A673 (cell line): ENCODE measurements around the gene PHF2. TPM values are rescaled to one million over a fixed set of nuclear protein-coding genes. Genes with fewer than 3 reads are reported as not detected.

Experiments used
- BruUV-seq: library from RNA; stranded (reverse); fragments of 400-500 nt; replicated peaks from 2 replicates; lab custom pipeline; 2021; lab: Mats Ljungman, UMichigan
- CTCF ChIA-PET: fragments of 300-600 bp; sonication (Branson Sonifier 250); formaldehyde crosslinking; loops from one replicate; lab custom pipeline; 2022; ENCODE audit warnings: antibody characterized with exemption; lab: Charles Lee
- POLR2A ChIA-PET: fragments of 300-600 bp; sonication (Branson Sonifier 250); formaldehyde crosslinking; loops from one replicate; lab custom pipeline; 2022; ENCODE audit warnings: antibody characterized with exemption; ENCODE audit not compliant: low non-redundant PET; lab: Charles Lee
- DNase-seq: peaks from one replicate; pipeline ENCODE4 v3.0.0-alpha.2; 2015; ENCODE audit warnings: low spot score
- H3K27ac ChIP-seq: fragments of 200-600 bp; sonication (generic); 2 replicates; pipeline ENCODE4 v1.5.1; 2016; ENCODE audit warnings: mixed run types, low read depth, mild to moderate bottlenecking, mixed read lengths, antibody characterized with exemption, low read length; ENCODE audit not compliant: poor library complexity, severe bottlenecking
- H3K27me3 ChIP-seq: fragments of 200-600 bp; sonication (generic); replicated peaks from 2 replicates; pipeline ENCODE4 v1.6.1; 2017; ENCODE audit warnings: mixed run types, low read depth, mild to moderate bottlenecking, mixed read lengths, antibody characterized with exemption, low read length; ENCODE audit not compliant: insufficient read depth, poor library complexity
- H3K36me3 ChIP-seq: fragments of 200-600 bp; sonication (generic); 2 replicates; pipeline ENCODE4 v1.6.1; 2016; ENCODE audit warnings: mixed run types, mild to moderate bottlenecking, mixed read lengths, antibody characterized with exemption, low read length; ENCODE audit not compliant: insufficient read depth, poor library complexity, severe bottlenecking
- H3K4me1 ChIP-seq: fragments of 200-600 bp; sonication (generic); 2 replicates; pipeline ENCODE4 v1.6.1; 2017; ENCODE audit warnings: mixed run types, mild to moderate bottlenecking, mixed read lengths, antibody characterized with exemption, low read length; ENCODE audit not compliant: insufficient read depth, poor library complexity, severe bottlenecking
- H3K4me3 ChIP-seq: fragments of 200-600 bp; sonication (generic); 2 replicates; pipeline ENCODE4 v1.5.1; 2016; ENCODE audit warnings: low read depth, mixed run types, mild to moderate bottlenecking, mixed read lengths, low read length; ENCODE audit not compliant: poor library complexity, severe bottlenecking
- H3K9me3 ChIP-seq: fragments of 200-600 bp; sonication (generic); 2 replicates; pipeline ENCODE4 v1.6.1; 2016; ENCODE audit warnings: mixed run types, low read depth, mild to moderate bottlenecking, mixed read lengths, antibody characterized with exemption, low read length; ENCODE audit not compliant: poor library complexity, severe bottlenecking
- EZH2 ChIP-seq: fragments of 200-600 bp; sonication (generic); IDR thresholded peaks from 2 replicates; pipeline ENCODE4 v1.6.1; 2017; ENCODE audit warnings: borderline replicate concordance, low read depth, mild to moderate bottlenecking, mixed read lengths, antibody characterized with exemption, low read length; ENCODE audit not compliant: poor library complexity, severe bottlenecking
- intact Hi-C: fragments of 100-400 bp; cut with micrococcal nuclease; formaldehyde crosslinking; loops from one replicate; pipeline ENCODE4 v1.10.0; 2022; ENCODE audit not compliant: unreplicated experiment
- total RNA-seq: library from RNA; stranded (reverse); gene quantifications from 2 replicates; pipeline ENCODE4 v1.2.3, GENCODE V29; 2021
- TF ChIP-seq, protein P1 (sequence below): fragments of 300-800, 200-600 bp; sonication (generic); conservative IDR thresholded peaks from 2 replicates; pipeline ENCODE4 v1.5.1; 2017; ENCODE audit warnings: low read depth, mild to moderate bottlenecking, antibody characterized with exemption, low read length, moderate library complexity, mixed read lengths

PHF2 gene
- total RNA-seq, 1 experiment from 2014 or later: 32.7 TPM

DNA sequence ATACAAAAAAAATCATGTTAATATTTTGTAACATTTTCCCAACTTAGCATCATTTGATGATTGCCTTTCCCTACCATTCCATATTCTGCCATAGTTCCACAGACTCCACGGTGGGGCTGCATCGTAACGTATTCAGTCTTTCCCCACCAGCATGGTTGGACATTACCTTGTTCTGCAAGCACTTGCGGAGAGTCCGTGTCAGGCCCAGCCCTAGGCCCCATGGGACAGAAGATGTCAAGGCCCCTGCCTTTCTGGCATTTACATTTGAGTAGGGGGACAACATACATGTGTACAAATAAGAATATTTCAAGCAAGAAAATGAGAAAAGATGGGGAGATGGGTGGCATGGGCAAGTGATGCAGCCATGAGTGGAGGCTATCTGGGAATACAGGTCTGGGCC, 8.2 kb upstream of the PHF2 start:
- TF ChIP-seq EZH2: no peak
- TF ChIP-seq, protein P1, sequence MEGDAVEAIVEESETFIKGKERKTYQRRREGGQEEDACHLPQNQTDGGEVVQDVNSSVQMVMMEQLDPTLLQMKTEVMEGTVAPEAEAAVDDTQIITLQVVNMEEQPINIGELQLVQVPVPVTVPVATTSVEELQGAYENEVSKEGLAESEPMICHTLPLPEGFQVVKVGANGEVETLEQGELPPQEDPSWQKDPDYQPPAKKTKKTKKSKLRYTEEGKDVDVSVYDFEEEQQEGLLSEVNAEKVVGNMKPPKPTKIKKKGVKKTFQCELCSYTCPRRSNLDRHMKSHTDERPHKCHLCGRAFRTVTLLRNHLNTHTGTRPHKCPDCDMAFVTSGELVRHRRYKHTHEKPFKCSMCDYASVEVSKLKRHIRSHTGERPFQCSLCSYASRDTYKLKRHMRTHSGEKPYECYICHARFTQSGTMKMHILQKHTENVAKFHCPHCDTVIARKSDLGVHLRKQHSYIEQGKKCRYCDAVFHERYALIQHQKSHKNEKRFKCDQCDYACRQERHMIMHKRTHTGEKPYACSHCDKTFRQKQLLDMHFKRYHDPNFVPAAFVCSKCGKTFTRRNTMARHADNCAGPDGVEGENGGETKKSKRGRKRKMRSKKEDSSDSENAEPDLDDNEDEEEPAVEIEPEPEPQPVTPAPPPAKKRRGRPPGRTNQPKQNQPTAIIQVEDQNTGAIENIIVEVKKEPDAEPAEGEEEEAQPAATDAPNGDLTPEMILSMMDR: no peak
- H3K4me1 ChIP-seq: peaks cover 3% of the 10 kb centered on the region
- H3K9me3 ChIP-seq: peaks cover 6% of the 10 kb centered on the region
- H3K27ac ChIP-seq: no peak overlapping the region
- H3K36me3 ChIP-seq: peaks cover 11% of the 10 kb centered on the region
- no peak overlapping the region for H3K4me3 ChIP-seq
- DNase-seq: no peak
- no TSS peak for BruUV-seq
- intact Hi-C loops: loop anchor here (5.0 to 10.0 kb wide), 3 partner anchors 116 to 613 kb away; partner anchors contain the start of genes FAM120A and FAM120AOS
- no peaks in the 10 kb centered on the region for H3K27me3 ChIP-seq
- ChIA-PET CTCF (no interaction called here), POLR2A (no interaction called here)

DNA sequence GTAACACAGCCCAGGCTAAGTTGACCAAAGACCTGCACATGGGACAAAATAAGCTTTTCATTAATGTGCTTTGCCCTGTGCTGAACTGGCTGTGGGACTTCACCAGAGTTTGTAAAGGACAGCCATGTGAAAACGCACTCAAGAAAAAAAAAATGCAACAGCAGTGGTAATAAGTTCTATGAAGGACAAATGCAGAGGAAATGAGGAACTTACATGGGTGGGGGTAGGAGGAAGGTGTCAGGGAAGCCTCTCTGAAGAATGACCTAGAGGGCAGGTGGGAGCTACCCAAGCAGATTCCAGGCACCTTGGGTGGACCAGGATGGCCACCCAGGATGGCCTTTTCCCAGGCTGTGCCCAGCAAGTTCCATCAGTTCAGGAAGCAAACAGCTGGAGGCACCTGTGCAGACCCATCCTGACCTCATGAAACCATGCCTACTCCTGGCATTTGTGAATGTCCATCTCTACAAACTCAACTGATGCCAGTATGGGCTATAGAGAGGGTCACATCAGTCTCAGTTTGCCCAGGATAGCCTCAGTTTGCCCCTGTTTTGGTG, 6.7 kb upstream of the PHF2 start:
- Histone ChIP-seq H3K27ac (no peak overlapping the region), H3K9me3 (peaks cover 6% of the 10 kb centered on the region), H3K36me3 (peaks cover 5% of the 10 kb centered on the region), H3K27me3 (no peaks in the 10 kb centered on the region), H3K4me3 (no peak overlapping the region), H3K4me1 (peaks cover 3% of the 10 kb centered on the region)
- CTCF ChIA-PET: no interaction called here
- no peak for TF ChIP-seq EZH2
- TF ChIP-seq, protein P1: no peak
- no peak for DNase-seq
- POLR2A ChIA-PET: no interaction called here
- intact Hi-C loops: loop anchor here (5.0 to 10.0 kb wide), 3 partner anchors 117 to 615 kb away; partner anchors contain the start of genes FAM120A and FAM120AOS
- BruUV-seq: no TSS peak

- BruUV-seq: no TSS peak
- no peaks in the 10 kb centered on the region for H3K36me3 ChIP-seq
- H3K9me3 ChIP-seq: peaks cover 6% of the 10 kb centered on the region
- no peaks in the 10 kb centered on the region for H3K27me3 ChIP-seq
- no peak overlapping the region for H3K27ac ChIP-seq
- peaks cover 10% of the 10 kb centered on the region for H3K4me1 ChIP-seq
- POLR2A ChIA-PET: no interaction called here
- no peak for TF ChIP-seq EZH2
- TF ChIP-seq, protein P1: no peak
- H3K4me3 ChIP-seq: no peak overlapping the region
- CTCF ChIA-PET: no interaction called here
- no peak for DNase-seq
- intact Hi-C loops: no loop called here
Observed at GRCh38 chr9:93572221-93572620, 4.2 kb upstream of the PHF2 start.
